Adipose tissue (tissue), 3 donors: ENCODE results near the gene CAB39. TPM values are rescaled to one million over a fixed set of nuclear protein-coding genes. Genes with fewer than 3 reads are reported as not detected.

Source experiments
- H3K27ac ChIP-seq: one replicate; pipeline ENCODE4 v1.5.1; 2013; ENCODE audit warnings: low read depth, low read length
- WGBS, 3 donors: extraction: QIAGEN DNeasy Blood & Tissue Kit; methylation state at CpG; one replicate each; pipeline ENCODE4 v1.1.7; 2013; 5-methylcytosine and 5-hydroxymethylcytosine counted together
- polyA plus RNA-seq, 3 donors: library from polyadenylated mRNA; stranded (reverse); fragments of 200-250 nt; gene quantifications; one replicate each; pipeline ENCODE4 v1.2.3, GENCODE V29; 2013
- donor health status: healthy with polysubstance abuse.
- donor health status: Bipolar disorder and iron deficiency.
- donor health status: healthy.

The CAB39 gene
- polyA plus RNA-seq, 3 donors = 12.3 to 40.7 (median 37.3) TPM

DNA sequence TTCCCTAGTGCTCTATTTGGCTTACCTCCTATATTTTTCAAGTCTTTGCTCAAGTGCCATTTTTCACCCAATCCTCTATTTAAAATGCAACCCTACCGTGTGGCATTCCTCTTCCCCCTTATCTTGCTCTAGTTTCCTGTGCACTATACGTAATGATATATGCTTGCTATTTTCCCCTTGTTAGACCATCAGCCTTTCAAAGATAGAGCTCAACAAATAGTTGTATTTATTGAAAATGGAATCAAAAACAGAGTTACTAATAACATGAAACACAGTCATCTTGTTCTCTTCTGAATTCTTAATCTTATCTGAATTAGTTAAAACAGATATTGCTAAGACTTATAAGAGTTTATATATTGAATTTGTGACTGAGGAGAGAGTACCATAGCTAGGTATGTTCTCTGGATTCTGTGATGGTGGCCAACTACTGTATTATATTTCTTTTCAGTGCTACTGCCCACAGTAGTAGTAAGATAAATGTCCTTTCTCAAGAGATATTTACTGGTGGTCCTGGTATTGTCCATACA, 55.3 kb downstream of the CAB39 start:
- WGBS, 3 donors = 79 to 93% (median 89%) methylated on average over 2 of the region's 2 CpGs
- no peak overlapping the region for H3K27ac ChIP-seq

DNA sequence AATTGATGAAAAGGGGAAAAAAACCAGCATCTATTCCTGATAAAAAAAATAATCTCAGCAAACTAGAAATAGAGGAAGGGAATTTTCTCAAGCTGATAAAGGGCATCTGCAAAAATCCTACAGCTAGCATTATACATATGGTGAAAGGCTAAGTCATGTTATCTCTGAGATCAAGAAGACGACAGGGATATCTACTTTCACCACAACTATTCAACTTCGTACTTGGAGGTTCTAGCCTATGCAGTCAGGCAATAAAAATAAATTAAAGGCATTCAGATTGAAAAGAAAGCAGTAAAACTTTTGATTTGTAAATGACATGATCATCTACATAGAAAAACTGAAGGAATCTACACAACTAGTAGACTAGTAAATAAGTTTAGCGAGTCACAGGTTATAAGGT, 58.2 kb downstream of the CAB39 start:
- 92 to 96% (median 95%) methylated on average over 3 of the region's 3 CpGs for WGBS, 3 donors
- no peak overlapping the region for H3K27ac ChIP-seq

DNA sequence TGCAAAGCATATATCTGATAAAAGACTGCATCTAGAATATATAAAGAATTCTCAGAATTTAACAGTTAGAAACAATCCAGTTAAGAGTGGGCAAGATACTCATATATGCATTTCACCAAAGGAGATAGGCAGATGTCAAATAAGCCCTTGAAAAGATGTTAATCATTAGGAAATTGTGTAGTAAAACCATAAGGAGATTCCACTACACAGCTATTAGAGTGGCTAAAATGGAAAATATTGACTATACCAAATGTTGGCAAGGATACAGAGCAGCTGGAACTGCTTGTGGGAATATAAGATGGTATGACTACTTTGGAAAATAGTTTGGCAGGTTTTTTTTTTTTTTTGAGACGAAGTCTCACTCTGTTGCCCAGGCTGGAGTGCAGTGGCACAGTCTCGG, 59.5 kb downstream of the CAB39 start:
- WGBS, 3 donors = 94 to 100% (median 100%) methylated on average over 2 of the region's 2 CpGs
- H3K27ac ChIP-seq = no peak overlapping the region

DNA sequence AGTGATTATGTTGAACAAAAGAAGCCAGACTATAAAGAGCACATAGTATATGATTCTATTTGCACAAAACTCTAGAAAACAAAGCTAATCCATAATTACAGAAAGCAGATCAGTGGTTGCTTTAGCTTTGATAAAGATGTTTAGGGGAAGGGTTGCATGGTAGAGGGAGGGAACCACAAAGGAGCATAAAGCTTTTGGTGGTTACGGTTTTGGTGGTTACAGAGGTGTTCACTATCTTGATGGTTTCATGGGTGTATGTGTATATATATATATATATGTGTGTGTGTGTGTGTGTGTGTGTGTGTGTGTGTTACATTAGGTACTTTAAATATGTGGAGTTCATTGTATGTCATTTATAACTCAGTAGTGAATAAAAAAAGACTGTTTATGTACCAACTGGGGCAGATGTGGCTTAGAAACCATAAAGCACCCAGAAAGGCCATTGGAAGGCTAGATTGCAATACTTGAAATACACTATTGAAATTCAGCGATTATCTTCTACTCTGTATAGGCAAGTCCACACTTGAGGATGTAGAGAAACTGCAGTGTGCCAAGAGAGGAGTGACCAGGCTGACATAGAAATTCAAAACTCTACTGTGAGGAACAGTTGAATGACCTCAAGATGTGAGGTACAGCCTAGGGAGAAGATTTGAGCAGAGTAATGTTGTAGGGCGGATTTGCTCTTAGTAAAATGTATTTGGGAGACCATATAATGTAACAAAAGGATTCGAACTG, 60.6 kb downstream of the CAB39 start:
- WGBS, 3 donors = 85 to 97% (median 94%) methylated on average over 4 of the region's 4 CpGs

DNA sequence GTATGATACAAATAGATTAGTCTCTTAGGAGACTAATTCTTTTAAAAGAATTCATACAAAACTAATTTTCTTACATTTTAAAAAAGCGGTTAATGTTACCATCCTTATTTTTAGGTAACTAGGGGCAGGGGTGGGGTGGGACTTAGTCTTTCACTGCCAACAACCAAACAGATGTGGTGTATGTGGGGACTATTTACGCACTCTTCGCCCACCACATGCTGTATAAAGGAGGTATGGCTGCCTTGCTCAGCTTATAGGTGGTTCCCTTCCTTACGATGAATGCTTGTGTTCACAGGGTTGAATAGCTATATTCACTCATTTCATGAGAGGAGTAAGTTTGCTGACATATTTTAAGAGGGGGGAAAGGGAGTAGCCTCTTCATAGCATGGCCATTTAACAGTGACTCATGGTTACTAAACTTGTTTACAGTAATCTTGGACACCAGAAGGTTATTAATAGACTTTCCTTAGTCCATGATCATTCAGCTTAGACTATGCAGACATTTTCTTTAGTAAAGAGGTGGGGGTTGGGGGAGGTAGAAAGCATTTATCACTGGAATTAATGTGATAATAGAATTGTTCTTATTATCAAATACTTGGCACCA, 61.8 kb downstream of the CAB39 start:
- H3K27ac ChIP-seq = no peak overlapping the region
- 87 to 96% (median 91%) methylated on average over 4 of the region's 4 CpGs for WGBS, 3 donors

More for the DNA sequence above, 60.6 kb downstream of the CAB39 start:
- no peak overlapping the region for H3K27ac ChIP-seq

DNA sequence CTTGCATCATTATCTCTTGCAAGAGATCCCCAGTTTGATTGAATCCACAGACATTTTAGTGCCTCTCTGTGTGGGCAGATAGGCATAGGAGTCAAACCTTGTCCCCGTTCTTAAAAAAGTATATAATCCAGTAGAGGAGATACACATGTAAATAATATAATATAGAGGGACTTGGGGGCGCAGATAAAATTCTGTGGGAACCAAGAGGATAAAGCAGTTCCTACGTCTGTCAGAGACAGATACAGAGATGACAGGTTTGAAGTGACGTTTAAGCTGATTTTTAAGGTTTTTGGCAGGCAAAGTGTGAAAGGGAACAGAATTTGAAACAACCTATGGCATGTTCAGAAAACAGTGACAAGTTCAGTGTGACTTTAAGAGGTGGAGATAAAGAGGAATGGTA, 63.1 kb downstream of the CAB39 start:
- WGBS, 3 donors = 94 to 95% (median 95%) methylated on average over 4 of the region's 4 CpGs
- H3K27ac ChIP-seq = no peak overlapping the region

DNA sequence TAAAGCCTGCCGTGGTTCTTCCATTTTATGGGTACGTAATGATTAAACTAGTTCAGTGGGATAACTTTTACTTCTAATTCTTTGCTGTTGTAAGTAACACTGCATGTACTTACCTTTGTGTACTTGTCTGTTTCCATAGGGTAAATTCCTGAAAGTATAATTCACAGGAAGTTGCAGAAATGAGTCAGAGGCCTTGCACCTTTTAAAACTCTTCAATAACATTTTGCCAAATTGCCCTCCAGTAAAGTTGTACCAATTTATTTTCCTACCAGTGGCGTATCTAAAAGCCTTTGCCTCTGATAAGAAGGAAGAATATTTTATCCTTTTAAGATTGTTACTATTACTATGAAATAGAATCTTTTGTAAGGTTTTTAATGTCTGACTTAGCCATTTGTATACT, 65.1 kb downstream of the CAB39 start:
- 64 to 98% (median 77%) methylated on average over 3 of the region's 3 CpGs for WGBS, 3 donors
- H3K27ac ChIP-seq = no peak overlapping the region

DNA sequence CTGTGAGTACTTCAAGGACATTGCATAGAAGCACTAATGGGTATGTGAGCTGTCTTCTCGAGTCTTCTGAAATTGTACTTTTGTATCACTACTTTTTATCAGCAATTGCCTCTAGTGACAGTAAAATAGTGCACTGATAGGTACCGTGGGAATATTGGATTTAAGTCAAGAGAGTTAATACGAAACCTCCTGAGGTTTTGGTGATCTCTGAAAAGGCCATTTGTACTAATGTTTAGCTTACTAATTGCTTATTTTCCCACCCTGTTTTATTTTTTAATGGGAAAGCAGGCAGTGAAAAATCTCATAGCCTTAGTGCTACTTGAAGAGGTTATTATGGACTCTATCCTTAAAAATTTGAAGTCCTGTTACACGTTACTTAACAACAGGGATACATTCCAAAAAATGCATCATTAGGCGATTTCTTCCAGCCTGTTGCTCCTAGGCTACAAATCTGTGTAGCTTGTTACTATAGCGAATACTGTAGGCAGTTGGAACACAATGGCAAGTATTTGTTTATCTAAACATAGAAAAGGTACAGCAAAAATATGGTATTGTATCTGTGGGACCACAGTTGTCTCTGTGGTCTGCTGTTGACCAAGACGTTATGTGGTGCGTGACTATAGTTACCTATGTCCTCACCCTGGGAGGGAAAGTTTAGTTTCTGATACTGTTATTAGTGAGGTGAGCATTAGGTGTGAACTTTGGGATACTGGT, 65.9 kb downstream of the CAB39 start:
- H3K27ac ChIP-seq = no peak overlapping the region
- 77 to 86% (median 83%) methylated on average over 8 of the region's 8 CpGs for WGBS, 3 donors

DNA sequence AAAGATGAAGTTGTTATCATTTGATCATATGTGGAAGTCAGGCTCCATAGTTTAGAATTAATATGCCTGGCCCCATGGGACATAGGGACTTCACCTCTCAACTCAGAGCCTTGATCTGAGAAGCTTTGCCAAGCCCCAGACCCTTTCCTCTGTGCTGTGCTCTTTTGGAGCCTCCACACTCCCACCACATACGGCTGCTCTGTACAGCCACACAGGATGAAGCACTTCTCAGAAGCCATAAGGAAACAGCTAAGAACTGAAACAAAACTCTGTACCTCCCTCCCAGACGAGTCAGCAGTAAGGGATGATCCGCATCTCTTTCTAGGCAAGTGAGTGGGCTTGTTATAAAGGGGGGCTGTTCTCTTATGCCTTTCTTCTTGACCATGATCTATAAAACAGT, 66.5 kb downstream of the CAB39 start:
- no peak overlapping the region for H3K27ac ChIP-seq
- WGBS, 3 donors = 79 to 86% (median 80%) methylated on average over 3 of the region's 3 CpGs

DNA sequence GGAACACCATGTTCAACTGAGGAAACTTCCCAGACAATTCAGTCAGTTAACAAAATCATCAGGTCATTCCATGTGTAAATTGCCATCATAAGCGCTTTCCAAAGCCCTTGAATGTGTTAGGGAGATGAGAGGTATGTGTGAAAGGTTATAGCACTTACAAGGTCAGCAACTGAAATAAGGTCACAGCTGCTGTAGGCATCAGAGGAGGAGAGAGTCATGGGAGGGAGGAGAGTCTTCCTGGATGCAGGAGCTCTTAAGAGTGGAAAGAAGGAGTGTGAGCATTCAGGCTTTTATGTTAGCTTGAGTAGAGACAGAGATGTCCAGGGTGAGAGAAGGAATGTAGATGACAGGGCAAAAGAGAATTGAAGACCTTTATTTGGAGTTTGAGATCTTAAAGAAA, 67.0 kb downstream of the CAB39 start:
- H3K27ac ChIP-seq = no peak overlapping the region
- WGBS, 3 donors = 87 to 97% (median 93%) methylated on average over 1 of the region's 1 CpG

DNA sequence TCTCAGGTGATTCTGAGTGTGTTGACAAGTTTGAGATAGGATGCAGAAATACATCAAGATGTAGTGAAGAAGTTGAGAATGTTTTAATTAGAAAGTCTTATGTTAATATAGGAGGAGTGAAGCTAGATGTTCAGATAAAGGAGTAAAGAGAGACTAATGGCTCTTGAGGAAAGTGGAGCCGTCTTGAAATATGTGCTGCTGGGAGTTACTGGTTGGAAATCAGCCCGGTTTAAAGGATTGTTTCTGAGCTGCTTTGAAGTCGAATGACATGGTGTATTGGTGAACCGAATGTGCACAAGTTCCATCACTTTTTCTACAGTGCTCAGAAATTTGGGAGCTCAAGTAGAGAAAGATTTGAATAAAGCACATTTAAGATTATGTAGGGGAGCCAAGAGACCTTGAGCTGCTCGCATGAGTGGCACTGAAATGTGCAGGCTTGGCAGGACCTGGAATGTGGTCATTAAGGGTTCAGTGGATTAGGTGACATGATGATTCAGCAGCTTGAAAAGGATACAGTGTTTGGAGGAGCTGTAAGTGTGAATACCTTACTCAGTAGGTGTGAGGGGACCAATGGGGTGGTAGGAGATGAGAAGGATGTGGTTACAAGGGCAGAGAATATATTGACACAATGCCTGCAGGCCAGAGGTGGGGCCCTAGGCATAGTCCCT, 68.6 kb downstream of the CAB39 start:
- no peak overlapping the region for H3K27ac ChIP-seq
- 51 to 78% (median 78%) methylated on average over 5 of the region's 5 CpGs for WGBS, 3 donors

DNA sequence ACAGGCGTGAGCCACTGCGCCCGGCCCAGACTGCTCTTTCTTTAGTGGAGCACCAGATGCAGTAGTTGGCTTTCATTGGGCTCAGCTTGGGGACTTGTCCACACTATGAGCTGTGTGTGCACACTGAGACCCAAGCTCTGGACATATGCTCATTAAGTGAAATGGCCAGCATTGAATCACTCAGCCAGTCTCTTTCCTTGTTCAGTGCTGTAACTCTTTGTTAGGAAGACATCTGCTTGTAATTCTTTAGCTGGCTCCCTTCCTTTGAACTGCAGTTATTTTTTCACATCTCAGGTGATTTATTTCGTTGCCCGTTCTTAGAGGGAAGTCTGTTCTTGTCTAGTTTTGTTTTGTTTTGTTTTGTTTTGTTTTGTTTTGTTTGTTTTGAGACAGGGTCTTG, 70.5 kb downstream of the CAB39 start:
- no peak overlapping the region for H3K27ac ChIP-seq
- 97 to 99% (median 98%) methylated on average over 5 of the region's 5 CpGs for WGBS, 3 donors

DNA sequence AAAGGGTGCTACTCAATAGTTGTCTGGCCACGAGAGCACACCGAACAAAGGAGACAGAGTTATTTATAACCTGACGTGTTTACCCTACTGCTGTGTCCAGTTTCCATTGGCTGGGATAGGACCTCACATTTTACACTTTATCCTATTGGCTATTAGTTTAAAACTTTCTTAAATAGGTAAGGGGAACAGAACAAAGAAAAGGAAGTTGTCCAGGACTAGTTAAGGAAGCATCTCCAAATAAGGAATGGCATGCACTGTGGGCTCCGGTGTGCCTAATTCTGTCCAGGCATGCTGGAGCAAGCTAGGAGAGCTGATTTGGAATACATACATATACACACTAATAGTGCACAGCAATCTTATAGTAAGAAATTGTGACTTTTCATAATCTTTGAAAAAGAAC, 72.2 kb downstream of the CAB39 start:
- no peak overlapping the region for H3K27ac ChIP-seq
- WGBS, 3 donors = 70 to 75% (median 74%) methylated on average over 4 of the region's 4 CpGs

DNA sequence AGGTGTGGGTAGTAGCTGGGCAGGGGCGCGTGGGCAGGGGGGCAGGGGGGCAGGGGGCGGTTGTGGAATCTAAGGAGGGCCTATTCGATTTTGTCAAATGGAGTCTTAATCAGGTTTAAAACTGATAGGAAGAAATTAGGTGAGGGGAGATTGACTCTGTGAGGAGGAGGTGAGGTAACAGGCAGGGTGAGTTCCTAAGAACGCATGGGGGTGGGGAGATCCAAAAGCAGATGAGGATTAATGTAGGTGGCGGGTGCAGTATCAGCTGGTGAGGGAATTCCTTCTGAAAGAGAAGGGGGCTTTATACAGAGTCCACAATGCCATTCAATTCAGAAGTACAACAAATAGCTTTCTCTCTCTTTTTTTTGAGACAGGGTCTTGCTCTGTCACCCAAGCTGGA, 72.7 kb downstream of the CAB39 start:
- WGBS, 3 donors = 92 to 97% (median 96%) methylated on average over 6 of the region's 6 CpGs
- H3K27ac ChIP-seq = no peak overlapping the region

DNA sequence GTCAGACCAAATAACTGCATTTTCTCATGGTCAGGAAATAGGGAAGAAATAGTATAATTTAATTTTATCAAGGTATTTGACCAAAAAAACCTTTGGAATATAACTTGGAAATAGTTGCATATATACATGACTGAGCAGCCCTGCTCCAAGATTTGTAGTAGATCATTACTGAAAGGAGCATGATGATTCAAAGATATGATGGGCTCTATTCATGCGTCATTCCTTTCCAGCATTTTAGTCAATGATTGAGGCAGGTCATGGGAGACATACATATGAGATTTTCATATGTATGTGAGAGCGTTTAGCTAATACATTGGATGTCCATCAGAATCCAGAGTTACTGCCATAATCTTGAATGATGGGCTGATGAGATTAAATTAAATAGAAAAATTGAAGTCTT, 74.5 kb downstream of the CAB39 start:
- 98 to 99% (median 99%) methylated on average over 2 of the region's 2 CpGs for WGBS, 3 donors
- no peak overlapping the region for H3K27ac ChIP-seq

DNA sequence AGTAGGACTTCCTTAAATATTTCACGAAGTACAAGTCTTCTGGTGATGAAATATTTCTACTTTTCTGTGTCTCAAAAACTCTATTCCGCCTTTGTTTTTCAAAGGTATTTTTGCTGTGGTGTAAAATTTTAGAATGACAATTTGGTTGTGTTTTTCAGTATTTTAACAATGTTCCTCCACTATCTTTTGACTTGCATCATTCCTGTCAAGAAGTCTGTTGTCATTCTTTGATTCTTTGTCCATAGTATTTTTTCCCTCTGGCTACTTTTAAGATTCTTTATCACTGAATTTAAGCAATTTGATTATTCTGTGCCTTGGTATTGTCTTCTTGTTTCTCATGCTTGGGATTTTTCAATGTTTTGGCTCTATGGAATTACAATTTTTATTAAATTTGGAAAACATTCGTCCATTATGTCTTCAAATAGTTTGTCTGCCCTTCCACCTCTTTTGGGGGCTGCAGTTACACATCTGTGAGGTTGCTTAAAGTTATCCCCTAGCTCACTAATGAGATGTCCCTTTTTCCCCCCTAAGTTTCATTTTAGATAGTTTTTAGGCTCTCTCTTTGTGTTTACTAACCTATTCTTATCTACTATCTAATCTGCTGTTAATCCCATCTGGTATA, 76.0 kb downstream of the CAB39 start:
- no peak overlapping the region for H3K27ac ChIP-seq
- WGBS, 3 donors = 88 to 99% (median 95%) methylated on average over 3 of the region's 3 CpGs

DNA sequence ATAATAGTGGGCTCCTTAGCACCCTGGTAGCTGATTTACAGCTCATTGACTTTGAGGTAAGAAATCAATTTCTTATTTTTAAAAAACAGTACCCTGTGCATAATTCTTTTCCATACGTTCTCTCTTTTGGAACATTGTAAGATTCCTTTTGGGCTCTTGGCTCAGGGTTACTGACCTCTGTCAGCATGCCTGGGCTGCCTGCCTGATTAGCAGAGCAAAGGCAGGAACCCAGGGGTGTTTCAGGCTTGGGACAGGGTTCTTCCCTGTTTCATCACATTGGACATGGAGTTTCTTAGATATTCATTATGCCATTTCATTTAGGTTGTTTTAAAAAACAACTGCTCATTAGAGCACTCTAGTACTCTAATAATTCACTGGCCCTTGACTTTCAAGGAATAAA, 78.3 kb downstream of the CAB39 start:
- H3K27ac ChIP-seq = no peak overlapping the region
- 52 to 78% (median 74%) methylated on average over 1 of the region's 1 CpG for WGBS, 3 donors

DNA sequence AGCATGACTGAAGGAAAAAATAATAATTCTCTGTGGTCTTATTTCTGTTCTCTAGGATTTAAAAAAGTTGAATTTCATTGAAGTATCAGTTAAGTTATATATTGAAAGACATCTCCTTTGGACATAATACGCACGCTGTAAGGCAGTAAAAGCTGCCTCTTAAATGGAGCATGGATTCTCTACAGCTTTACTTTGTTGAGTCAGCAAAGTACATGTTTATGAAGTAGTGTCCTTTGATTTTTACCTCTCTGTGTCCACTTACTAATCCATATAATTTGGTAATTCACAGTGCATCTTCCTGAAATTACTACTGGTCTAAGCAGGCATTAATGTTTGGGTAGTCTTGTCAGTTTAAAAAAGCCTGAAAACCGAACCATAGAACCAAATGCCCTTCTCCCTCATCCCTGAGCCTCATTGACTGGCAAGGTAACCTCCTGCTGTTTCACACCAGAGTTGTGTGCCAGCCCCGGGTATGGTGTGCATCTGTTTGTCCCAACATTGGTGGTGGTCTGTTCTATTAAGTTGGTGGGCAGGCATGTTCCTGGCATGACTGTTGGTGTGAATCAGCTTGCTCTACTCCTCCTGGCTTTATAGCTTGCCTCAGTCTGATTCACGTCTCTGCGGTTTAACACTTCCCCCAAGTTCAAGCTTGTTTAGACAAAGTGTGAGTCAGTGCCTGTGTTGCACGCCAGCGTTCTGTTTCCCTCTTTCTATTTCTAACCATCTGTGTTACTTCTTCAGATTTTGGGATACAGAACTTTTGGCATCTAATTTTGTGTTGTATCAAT, 81.1 kb downstream of the CAB39 start:
- peak overlapping the region; percentile 42 for H3K27ac ChIP-seq

More for the DNA sequence above, 81.1 kb downstream of the CAB39 start:
- WGBS, 3 donors = 53 to 74% (median 53%) methylated on average over 8 of the region's 8 CpGs
